ENCODE measurements around the gene GTF2F2.
"Not testable (repeated sequence)": the region's sequence is repeated elsewhere in the genome, so short reads cannot be mapped to it uniquely, and the experiment has no call there.

The GTF2F2 gene

DNA sequence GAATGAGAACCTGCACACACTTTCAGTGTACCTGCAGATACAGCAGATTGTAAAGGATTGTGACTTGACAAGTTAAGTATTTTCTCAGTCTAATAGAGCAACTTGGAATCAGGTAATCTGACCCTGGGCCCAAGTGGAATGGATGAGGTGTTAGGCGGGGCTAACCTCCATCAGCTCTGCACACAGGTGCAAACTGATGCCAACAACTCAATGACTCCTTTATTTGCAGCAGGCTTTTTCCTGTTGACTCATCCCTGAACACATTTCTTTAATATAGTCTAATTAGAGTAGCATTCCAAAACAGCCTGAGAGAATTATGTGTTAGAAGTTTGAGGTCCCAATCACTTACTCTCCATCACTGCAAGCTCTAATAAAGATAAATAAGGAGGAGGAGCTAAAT is 171.9 kb downstream of the GTF2F2 start:
- DNase-seq (ENCODE audit: low read depth in 2 of 2): no peak
- no peak overlapping the region for H3K4me3 ChIP-seq (replicated peaks in 1 of 2; ENCODE audit: low read depth in 2 of 2, low read length in 2 of 2)
- no peak for TF ChIP-seq CTCF (IDR thresholded peaks at IDR 0.05; ENCODE audit: low read depth, low read length)

DNA sequence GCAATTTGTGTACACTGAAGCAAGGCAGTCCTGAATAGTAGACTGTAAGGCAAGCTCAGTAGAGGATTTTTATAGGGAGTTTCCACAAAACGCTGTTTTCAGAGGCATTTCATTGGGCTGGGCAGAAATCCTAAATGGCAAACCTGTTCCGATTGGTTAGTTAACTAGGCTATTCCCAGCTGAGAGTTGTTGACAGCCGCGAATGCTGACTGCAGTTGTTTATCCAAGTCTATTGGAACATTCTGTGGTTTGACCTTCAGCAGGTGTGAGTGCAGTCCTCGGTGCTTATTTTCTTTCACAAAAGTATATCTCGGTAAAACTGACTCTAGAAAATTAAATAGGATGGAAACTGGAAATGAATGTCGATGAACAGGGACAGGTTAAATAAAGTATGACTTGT is 175.2 kb downstream of the GTF2F2 start:
- DNase-seq (ENCODE audit: low read depth in 2 of 2): peak; percentile 9 to 53
- no peak for TF ChIP-seq CTCF (IDR thresholded peaks at IDR 0.05; ENCODE audit: low read depth, low read length)
- no peak overlapping the region for H3K4me3 ChIP-seq (replicated peaks in 1 of 2; ENCODE audit: low read depth in 2 of 2, low read length in 2 of 2)

GRCh38 chr13:45296259-45296658 is 175.9 kb downstream of the GTF2F2 start:
- no peak overlapping the region for H3K4me3 ChIP-seq (replicated peaks in 1 of 2; ENCODE audit: low read depth in 2 of 2, low read length in 2 of 2)
- DNase-seq (ENCODE audit: low read depth in 2 of 2): peak; percentile 26 to 46
- TF ChIP-seq CTCF (IDR thresholded peaks at IDR 0.05; ENCODE audit: low read depth, low read length): no peak

- no peak for DNase-seq (ENCODE audit: low read depth in 2 of 2)
- no peak overlapping the region for H3K4me3 ChIP-seq (replicated peaks in 1 of 2; ENCODE audit: low read depth in 2 of 2, low read length in 2 of 2)
- no peak for TF ChIP-seq CTCF (IDR thresholded peaks at IDR 0.05; ENCODE audit: low read depth, low read length)
Measured at GRCh38 chr13:45297456-45298205, 177.3 kb downstream of the GTF2F2 start.

- DNase-seq (ENCODE audit: low read depth in 2 of 2): no peak
- H3K4me3 ChIP-seq (replicated peaks in 1 of 2; ENCODE audit: low read depth in 2 of 2, low read length in 2 of 2): no peak overlapping the region
- TF ChIP-seq CTCF (IDR thresholded peaks at IDR 0.05; ENCODE audit: low read depth, low read length): no peak
Measured at GRCh38 chr13:45298206-45298505, 177.8 kb downstream of the GTF2F2 start.

DNA sequence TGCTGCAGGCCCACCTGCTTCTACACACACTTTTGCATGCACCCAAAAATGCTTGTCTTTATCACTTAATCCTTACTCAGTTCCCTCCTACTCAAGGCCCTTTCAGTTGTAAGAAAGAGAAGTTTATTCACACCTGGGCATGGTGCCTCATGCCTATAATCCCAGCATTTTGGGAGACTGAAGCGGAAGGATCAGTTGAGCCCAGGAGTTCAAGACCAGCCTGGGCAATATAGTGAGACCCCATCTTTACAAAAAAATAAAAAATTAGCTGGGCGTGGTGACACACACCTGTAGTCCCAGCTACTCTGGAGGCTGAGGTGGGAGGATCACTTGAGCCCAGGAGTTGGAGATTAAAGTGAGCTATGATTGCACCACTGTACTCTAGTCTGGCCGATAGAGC is 178.2 kb downstream of the GTF2F2 start:
- not testable (repeated sequence) for DNase-seq (ENCODE audit: low read depth in 2 of 2)

DNA sequence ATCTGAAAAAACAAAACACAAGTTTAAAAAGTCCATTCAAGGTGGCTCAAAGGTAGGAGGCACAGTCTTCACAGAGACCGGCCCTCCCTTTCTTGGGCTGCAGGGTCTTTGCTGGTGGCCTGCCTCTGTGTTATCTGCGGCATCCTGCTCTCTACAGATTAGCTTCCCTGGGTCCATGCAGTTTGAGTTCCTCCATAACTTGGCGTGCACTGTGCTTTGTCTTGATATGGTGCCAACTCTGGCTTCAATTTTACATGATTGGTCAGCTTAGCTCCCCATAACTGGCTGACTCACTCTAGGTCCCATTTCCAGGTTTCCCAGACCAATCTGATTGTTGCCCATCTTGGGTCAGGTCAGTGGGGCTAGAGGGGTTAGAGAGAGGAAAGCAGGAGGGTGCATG is 178.9 kb downstream of the GTF2F2 start:
- DNase-seq (ENCODE audit: low read depth in 2 of 2): peak; percentile 59 to 70
- no peak overlapping the region for H3K4me3 ChIP-seq (replicated peaks in 1 of 2; ENCODE audit: low read depth in 2 of 2, low read length in 2 of 2)
- no peak for TF ChIP-seq CTCF (IDR thresholded peaks at IDR 0.05; ENCODE audit: low read depth, low read length)

More for the DNA sequence above, 178.2 kb downstream of the GTF2F2 start:
- H3K4me3 ChIP-seq (replicated peaks in 1 of 2; ENCODE audit: low read depth in 2 of 2, low read length in 2 of 2): not testable (repeated sequence)
